ENCODE measurements around the gene HYKK.
"Not testable (repeated sequence)": the region's sequence is repeated elsewhere in the genome, so short reads cannot be mapped to it uniquely, and the experiment has no call there.

Gene HYKK

DNA sequence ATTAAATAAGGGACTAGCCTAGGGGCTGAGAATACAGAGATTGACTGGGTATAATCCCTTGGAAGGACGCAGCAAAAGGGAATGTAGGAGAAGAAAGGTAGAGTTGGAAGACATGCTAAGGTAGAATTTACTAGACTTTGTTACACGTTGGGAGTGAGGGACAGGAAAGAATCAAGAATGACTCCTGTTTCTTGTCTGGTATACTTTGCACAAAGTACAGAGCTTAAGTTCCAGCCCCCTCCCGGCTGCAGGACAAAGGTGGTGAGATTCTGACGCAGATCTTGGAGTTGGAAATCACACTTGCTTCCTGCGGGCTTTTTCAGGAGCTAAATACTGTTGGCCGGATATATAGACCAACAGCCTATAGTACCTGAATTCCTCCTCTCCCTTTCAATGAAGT, 895 bp downstream of the HYKK start:
- Histone ChIP-seq H3K27me3 (ENCODE audit: control insufficient read depth in 1 of 2, insufficient read depth in 2 of 2, low read length in 2 of 2) (no peaks in the 10 kb centered on the region), H3K4me1 (ENCODE audit: control insufficient read depth, insufficient read depth, low read length) (peaks cover 15% of the 10 kb centered on the region), H3K36me3 (ENCODE audit: control insufficient read depth in 2 of 2, insufficient read depth in 2 of 2, low read length in 2 of 2) (peaks cover under 1 to 1% of the 10 kb centered on the region in 2 donors), H3K9ac (ENCODE audit: low read length in 2 of 2) (peak overlapping the region; percentile 66 to 75), H3K9me3 (ENCODE audit: control insufficient read depth in 2 of 2, low read length in 2 of 2) (no peaks in the 10 kb centered on the region), H3K4me3 (ENCODE audit: low read length in 2 of 2) (peak overlapping the region; percentile 74 to 95), H3K27ac (ENCODE audit: low read length) (no peak overlapping the region)

- H3K4me3 ChIP-seq (ENCODE audit: low read length in 2 of 2), result no peak overlapping the region
- peaks cover 3 to 4% of the 10 kb centered on the region in 2 donors for H3K36me3 ChIP-seq (ENCODE audit: control insufficient read depth in 2 of 2, insufficient read depth in 2 of 2, low read length in 2 of 2)
- no peak overlapping the region for H3K9ac ChIP-seq (ENCODE audit: low read length in 2 of 2)
- H3K27ac ChIP-seq (ENCODE audit: low read length), result no peak overlapping the region
- H3K4me1 ChIP-seq (ENCODE audit: control insufficient read depth, insufficient read depth, low read length), result peaks cover 15% of the 10 kb centered on the region
- H3K9me3 ChIP-seq (ENCODE audit: control insufficient read depth in 2 of 2, low read length in 2 of 2), result no peaks in the 10 kb centered on the region
- no peaks in the 10 kb centered on the region for H3K27me3 ChIP-seq (ENCODE audit: control insufficient read depth in 1 of 2, insufficient read depth in 2 of 2, low read length in 2 of 2)
Observed at GRCh38 chr15:78509726-78510312, 2.4 kb downstream of the HYKK start.

GRCh38 chr15:78520035-78520434, 12.7 kb downstream of the HYKK start:
- H3K36me3 ChIP-seq (ENCODE audit: control insufficient read depth in 2 of 2, insufficient read depth in 2 of 2, low read length in 2 of 2); H3K4me3 ChIP-seq (ENCODE audit: low read length in 2 of 2); H3K4me1 ChIP-seq (ENCODE audit: control insufficient read depth, insufficient read depth, low read length); H3K9ac ChIP-seq (ENCODE audit: low read length in 2 of 2); H3K9me3 ChIP-seq (ENCODE audit: control insufficient read depth in 2 of 2, low read length in 2 of 2); H3K27me3 ChIP-seq (ENCODE audit: control insufficient read depth in 1 of 2, insufficient read depth in 2 of 2, low read length in 2 of 2); H3K27ac ChIP-seq (ENCODE audit: low read length): not testable (repeated sequence)

GRCh38 chr15:78524230-78524629, 16.9 kb downstream of the HYKK start:
- Histone ChIP-seq H3K9ac (ENCODE audit: low read length in 2 of 2) (no peak overlapping the region), H3K4me1 (ENCODE audit: control insufficient read depth, insufficient read depth, low read length) (no peaks in the 10 kb centered on the region)

GRCh38 chr15:78527325-78527724, 19.9 kb downstream of the HYKK start:
- Histone ChIP-seq H3K27ac (ENCODE audit: low read length) (no peak overlapping the region), H3K4me1 (ENCODE audit: control insufficient read depth, insufficient read depth, low read length) (no peaks in the 10 kb centered on the region), H3K36me3 (ENCODE audit: control insufficient read depth in 2 of 2, insufficient read depth in 2 of 2, low read length in 2 of 2) (peaks cover 0 to 2% of the 10 kb centered on the region in 2 donors), H3K9ac (ENCODE audit: low read length in 2 of 2) (no peak overlapping the region), H3K9me3 (ENCODE audit: control insufficient read depth in 2 of 2, low read length in 2 of 2) (no peaks in the 10 kb centered on the region), H3K27me3 (ENCODE audit: control insufficient read depth in 1 of 2, insufficient read depth in 2 of 2, low read length in 2 of 2) (no peaks in the 10 kb centered on the region), H3K4me3 (ENCODE audit: low read length in 2 of 2) (no peak overlapping the region)

More at GRCh38 chr15:78524230-78524629, 16.9 kb downstream of the HYKK start:
- Histone ChIP-seq H3K4me3 (ENCODE audit: low read length in 2 of 2) (no peak overlapping the region), H3K27ac (ENCODE audit: low read length) (no peak overlapping the region), H3K9me3 (ENCODE audit: control insufficient read depth in 2 of 2, low read length in 2 of 2) (no peaks in the 10 kb centered on the region), H3K27me3 (ENCODE audit: control insufficient read depth in 1 of 2, insufficient read depth in 2 of 2, low read length in 2 of 2) (no peaks in the 10 kb centered on the region), H3K36me3 (ENCODE audit: control insufficient read depth in 2 of 2, insufficient read depth in 2 of 2, low read length in 2 of 2) (peaks cover 0 to 4% of the 10 kb centered on the region in 2 donors)

GRCh38 chr15:78533331-78533730, 26.0 kb downstream of the HYKK start:
- no peak overlapping the region for H3K9ac ChIP-seq (ENCODE audit: low read length in 2 of 2)
- H3K9me3 ChIP-seq (ENCODE audit: control insufficient read depth in 2 of 2, low read length in 2 of 2), result no peaks in the 10 kb centered on the region
- H3K4me3 ChIP-seq (ENCODE audit: low read length in 2 of 2), result no peak overlapping the region
- no peak overlapping the region for H3K27ac ChIP-seq (ENCODE audit: low read length)
- H3K4me1 ChIP-seq (ENCODE audit: control insufficient read depth, insufficient read depth, low read length), result no peaks in the 10 kb centered on the region
- no peaks in the 10 kb centered on the region for H3K27me3 ChIP-seq (ENCODE audit: control insufficient read depth in 1 of 2, insufficient read depth in 2 of 2, low read length in 2 of 2)
- H3K36me3 ChIP-seq (ENCODE audit: control insufficient read depth in 2 of 2, insufficient read depth in 2 of 2, low read length in 2 of 2), result no peaks in the 10 kb centered on the region

DNA sequence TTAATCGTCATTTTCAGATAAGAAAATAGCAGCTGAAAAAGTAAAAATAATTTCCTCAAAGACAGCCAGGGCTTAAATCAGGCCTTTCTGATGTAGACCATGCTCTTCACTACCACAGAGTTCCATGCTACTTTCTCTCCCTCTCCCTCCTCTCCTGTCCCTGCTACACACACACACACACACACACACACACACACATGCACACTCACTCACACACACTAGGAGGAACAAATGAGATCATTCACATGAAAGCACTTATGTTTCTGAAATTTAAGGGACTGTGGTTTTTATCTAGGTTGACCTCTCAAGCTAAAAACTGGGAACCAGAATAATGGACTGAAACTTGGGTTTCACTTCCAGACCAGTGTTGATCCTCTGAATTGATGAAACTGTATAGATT, 28.8 kb downstream of the HYKK start:
- Histone ChIP-seq H3K36me3 (ENCODE audit: control insufficient read depth in 2 of 2, insufficient read depth in 2 of 2, low read length in 2 of 2) (no peaks in the 10 kb centered on the region), H3K27ac (ENCODE audit: low read length) (no peak overlapping the region), H3K9ac (ENCODE audit: low read length in 2 of 2) (no peak overlapping the region), H3K4me1 (ENCODE audit: control insufficient read depth, insufficient read depth, low read length) (peaks cover 3% of the 10 kb centered on the region), H3K4me3 (ENCODE audit: low read length in 2 of 2) (no peak overlapping the region), H3K9me3 (ENCODE audit: control insufficient read depth in 2 of 2, low read length in 2 of 2) (no peaks in the 10 kb centered on the region), H3K27me3 (ENCODE audit: control insufficient read depth in 1 of 2, insufficient read depth in 2 of 2, low read length in 2 of 2) (no peaks in the 10 kb centered on the region)

GRCh38 chr15:78537266-78537905, 30.0 kb downstream of the HYKK start:
- Histone ChIP-seq H3K36me3 (ENCODE audit: control insufficient read depth in 2 of 2, insufficient read depth in 2 of 2, low read length in 2 of 2) (peaks cover 0 to 2% of the 10 kb centered on the region in 2 donors), H3K27me3 (ENCODE audit: control insufficient read depth in 1 of 2, insufficient read depth in 2 of 2, low read length in 2 of 2) (no peaks in the 10 kb centered on the region), H3K4me3 (ENCODE audit: low read length in 2 of 2) (no peak overlapping the region), H3K27ac (ENCODE audit: low read length) (no peak overlapping the region), H3K4me1 (ENCODE audit: control insufficient read depth, insufficient read depth, low read length) (peaks cover 5% of the 10 kb centered on the region), H3K9ac (ENCODE audit: low read length in 2 of 2) (no peak overlapping the region), H3K9me3 (ENCODE audit: control insufficient read depth in 2 of 2, low read length in 2 of 2) (no peaks in the 10 kb centered on the region)

DNA sequence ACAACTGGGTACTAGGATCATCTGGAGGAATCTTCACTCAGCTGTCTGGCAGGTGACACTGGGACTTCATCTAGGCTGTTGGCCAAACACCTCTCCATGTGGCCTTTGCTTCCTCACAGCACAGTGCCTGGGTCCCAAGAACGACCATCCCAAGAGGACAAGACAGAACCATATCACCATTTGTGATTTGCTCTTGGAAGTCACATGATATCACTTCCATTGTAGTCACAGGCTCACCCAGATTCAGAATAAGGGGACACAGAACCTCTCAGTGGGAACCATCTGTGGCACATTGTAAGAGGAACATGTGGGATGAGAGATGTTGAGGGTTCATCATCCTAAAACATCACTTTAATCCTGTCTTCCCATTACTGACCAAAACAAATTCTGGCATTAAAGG, 31.0 kb downstream of the HYKK start:
- Histone ChIP-seq H3K27ac (ENCODE audit: low read length) (no peak overlapping the region), H3K27me3 (ENCODE audit: control insufficient read depth in 1 of 2, insufficient read depth in 2 of 2, low read length in 2 of 2) (no peaks in the 10 kb centered on the region), H3K9ac (ENCODE audit: low read length in 2 of 2) (no peak overlapping the region), H3K36me3 (ENCODE audit: control insufficient read depth in 2 of 2, insufficient read depth in 2 of 2, low read length in 2 of 2) (peaks cover 4 to 9% of the 10 kb centered on the region in 2 donors), H3K9me3 (ENCODE audit: control insufficient read depth in 2 of 2, low read length in 2 of 2) (no peaks in the 10 kb centered on the region), H3K4me3 (ENCODE audit: low read length in 2 of 2) (no peak overlapping the region), H3K4me1 (ENCODE audit: control insufficient read depth, insufficient read depth, low read length) (peaks cover 5% of the 10 kb centered on the region)

DNA sequence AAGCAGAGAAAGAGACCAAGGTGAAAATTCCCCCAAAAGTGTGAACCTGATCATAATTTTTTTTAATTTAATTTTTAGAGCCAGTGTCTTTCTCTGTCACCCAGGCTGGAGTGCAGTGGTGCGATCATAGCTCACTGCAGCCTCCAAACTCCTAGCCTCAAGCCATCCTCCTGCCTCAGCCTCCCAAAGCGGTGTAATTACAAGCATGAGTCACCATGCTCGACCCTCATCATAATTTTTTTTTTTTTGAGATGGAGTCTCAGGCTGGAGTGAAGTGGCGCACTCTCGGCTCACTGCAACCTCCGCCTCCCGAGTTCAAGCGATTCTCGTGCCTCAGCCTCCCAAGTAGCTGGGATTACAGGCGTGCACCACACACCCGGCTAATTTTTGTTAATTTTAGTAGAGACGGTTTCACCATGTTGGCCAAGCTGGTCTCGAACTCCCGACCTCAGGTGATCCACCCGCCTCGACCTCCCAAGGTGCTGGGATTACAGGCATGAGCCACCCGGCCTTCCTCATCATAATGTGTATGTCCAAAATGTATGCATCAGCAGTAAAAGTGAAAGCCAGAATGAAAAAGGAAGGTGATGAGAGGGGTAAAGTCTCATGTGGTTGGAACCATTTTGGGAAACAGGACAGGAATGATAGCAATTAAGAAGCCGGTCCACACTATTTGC, 32.2 kb downstream of the HYKK start:
- peak overlapping the region; percentile 93 for H3K27ac ChIP-seq (ENCODE audit: low read length)
- H3K4me1 ChIP-seq (ENCODE audit: control insufficient read depth, insufficient read depth, low read length); H3K9me3 ChIP-seq (ENCODE audit: control insufficient read depth in 2 of 2, low read length in 2 of 2); H3K27me3 ChIP-seq (ENCODE audit: control insufficient read depth in 1 of 2, insufficient read depth in 2 of 2, low read length in 2 of 2): not testable (repeated sequence)
- H3K9ac ChIP-seq (ENCODE audit: low read length in 2 of 2), result peak overlapping the region; percentile 95 to 96
- peaks cover 5 to 10% of the 10 kb centered on the region in 2 donors for H3K36me3 ChIP-seq (ENCODE audit: control insufficient read depth in 2 of 2, insufficient read depth in 2 of 2, low read length in 2 of 2)
- H3K4me3 ChIP-seq (ENCODE audit: low read length in 2 of 2), result peak overlapping the region; percentile 95 to 99
